ENCODE data around the gene DLX2.
A peak's percentile ranks its signal among the peaks of the same experiment; 100 is the strongest.

DNA sequence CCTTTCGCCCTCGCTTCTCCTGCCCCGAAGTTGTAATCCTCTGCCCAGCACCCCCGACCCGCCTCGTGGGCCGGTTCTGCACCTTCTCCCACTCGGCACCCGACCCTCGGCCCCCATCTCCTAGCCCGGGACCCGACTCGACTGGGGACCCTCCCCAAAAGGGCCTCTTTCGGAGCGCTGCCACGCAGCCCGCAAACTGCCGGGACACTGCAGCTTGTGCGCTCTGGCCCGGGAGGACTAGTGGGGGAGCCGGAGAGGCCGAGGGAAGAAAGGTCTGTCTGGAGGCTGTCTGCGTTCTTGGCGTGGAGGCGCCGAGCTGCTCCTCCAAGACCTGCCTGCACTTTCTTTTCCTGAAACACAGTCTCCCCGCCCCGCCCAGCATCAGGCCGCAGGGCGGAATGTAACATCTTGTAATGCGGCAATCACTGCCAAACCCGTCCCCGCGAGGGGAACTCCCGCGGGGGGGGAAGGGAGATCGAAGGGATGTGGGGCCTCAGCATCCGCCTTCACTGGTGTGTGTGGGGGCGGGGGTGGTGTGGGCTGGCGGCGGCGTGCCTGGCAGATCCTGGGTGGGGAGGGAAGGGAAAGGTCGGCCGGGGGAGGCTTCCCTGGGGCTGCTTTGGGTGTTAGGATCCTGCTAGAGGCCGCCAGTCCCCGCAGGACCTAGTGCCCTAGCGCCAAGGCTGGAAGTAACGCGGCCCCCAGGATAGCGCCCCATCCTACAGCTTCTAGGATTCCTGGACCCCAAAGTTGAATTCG, 7.4 kb downstream of the DLX2 start:
- TF ChIP-seq, protein P1, sequence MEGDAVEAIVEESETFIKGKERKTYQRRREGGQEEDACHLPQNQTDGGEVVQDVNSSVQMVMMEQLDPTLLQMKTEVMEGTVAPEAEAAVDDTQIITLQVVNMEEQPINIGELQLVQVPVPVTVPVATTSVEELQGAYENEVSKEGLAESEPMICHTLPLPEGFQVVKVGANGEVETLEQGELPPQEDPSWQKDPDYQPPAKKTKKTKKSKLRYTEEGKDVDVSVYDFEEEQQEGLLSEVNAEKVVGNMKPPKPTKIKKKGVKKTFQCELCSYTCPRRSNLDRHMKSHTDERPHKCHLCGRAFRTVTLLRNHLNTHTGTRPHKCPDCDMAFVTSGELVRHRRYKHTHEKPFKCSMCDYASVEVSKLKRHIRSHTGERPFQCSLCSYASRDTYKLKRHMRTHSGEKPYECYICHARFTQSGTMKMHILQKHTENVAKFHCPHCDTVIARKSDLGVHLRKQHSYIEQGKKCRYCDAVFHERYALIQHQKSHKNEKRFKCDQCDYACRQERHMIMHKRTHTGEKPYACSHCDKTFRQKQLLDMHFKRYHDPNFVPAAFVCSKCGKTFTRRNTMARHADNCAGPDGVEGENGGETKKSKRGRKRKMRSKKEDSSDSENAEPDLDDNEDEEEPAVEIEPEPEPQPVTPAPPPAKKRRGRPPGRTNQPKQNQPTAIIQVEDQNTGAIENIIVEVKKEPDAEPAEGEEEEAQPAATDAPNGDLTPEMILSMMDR (IDR thresholded peaks at IDR 0.05; ENCODE audit: poor library complexity, severe bottlenecking) = no peak
- no peak for TF ChIP-seq EZH2 (IDR thresholded peaks at IDR 0.05; ENCODE audit: borderline replicate concordance, insufficient read depth, low read length, poor library complexity, severe bottlenecking)
- peak; percentile 72 for TF ChIP-seq POLR2AphosphoS5 (IDR thresholded peaks at IDR 0.05)
- TF ChIP-seq, protein P2, sequence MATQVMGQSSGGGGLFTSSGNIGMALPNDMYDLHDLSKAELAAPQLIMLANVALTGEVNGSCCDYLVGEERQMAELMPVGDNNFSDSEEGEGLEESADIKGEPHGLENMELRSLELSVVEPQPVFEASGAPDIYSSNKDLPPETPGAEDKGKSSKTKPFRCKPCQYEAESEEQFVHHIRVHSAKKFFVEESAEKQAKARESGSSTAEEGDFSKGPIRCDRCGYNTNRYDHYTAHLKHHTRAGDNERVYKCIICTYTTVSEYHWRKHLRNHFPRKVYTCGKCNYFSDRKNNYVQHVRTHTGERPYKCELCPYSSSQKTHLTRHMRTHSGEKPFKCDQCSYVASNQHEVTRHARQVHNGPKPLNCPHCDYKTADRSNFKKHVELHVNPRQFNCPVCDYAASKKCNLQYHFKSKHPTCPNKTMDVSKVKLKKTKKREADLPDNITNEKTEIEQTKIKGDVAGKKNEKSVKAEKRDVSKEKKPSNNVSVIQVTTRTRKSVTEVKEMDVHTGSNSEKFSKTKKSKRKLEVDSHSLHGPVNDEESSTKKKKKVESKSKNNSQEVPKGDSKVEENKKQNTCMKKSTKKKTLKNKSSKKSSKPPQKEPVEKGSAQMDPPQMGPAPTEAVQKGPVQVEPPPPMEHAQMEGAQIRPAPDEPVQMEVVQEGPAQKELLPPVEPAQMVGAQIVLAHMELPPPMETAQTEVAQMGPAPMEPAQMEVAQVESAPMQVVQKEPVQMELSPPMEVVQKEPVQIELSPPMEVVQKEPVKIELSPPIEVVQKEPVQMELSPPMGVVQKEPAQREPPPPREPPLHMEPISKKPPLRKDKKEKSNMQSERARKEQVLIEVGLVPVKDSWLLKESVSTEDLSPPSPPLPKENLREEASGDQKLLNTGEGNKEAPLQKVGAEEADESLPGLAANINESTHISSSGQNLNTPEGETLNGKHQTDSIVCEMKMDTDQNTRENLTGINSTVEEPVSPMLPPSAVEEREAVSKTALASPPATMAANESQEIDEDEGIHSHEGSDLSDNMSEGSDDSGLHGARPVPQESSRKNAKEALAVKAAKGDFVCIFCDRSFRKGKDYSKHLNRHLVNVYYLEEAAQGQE (IDR thresholded peaks at IDR 0.05; ENCODE audit: borderline replicate concordance) = peak; percentile 13
- peak; percentile 66 for TF ChIP-seq TAF1 (IDR thresholded peaks at IDR 0.05; ENCODE audit: low read depth)
- TF ChIP-seq SMC3 (conservative IDR thresholded peaks at IDR 0.05; ENCODE audit: poor library complexity) = no peak
- TF ChIP-seq EP300 (conservative IDR thresholded peaks at IDR 0.05; ENCODE audit: poor library complexity, severe bottlenecking) = peak; percentile 58

Measured in neural cell (in vitro differentiated cells).